Activated CD4-positive, alpha-beta T cell treated with anti-CD3 and anti-CD28 coated beads for 48 hours (primary cell): Measurements from ENCODE around the gene MYO5C.
"Not testable (repeated sequence)": the region's sequence is repeated elsewhere in the genome, so short reads cannot be mapped to it uniquely, and the experiment has no call there.

Experiments used
- DNase-seq: peaks from one replicate; pipeline ENCODE4 v3.0.0-alpha.2; 2020

The MYO5C gene

DNA sequence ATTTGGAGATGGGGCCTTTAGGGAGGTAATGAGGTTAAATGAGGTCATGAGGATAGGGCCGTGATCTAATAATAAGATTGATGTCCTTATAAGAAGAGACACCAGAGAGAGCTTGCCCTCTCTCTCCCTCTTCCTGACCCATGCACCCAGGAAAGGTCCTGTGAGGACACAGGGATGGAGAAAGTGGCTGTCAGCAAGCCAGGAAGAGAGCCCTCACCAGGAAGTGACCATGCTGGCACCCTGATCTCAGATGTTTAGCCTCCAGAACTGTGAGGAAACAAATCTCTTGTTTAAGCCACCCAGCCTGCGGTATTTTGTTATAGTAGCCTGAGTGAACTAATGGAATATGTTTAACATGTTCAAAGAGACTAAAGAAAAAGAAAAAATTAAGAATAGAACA is 89.2 kb downstream of the MYO5C start:
- DNase-seq = no peak

DNA sequence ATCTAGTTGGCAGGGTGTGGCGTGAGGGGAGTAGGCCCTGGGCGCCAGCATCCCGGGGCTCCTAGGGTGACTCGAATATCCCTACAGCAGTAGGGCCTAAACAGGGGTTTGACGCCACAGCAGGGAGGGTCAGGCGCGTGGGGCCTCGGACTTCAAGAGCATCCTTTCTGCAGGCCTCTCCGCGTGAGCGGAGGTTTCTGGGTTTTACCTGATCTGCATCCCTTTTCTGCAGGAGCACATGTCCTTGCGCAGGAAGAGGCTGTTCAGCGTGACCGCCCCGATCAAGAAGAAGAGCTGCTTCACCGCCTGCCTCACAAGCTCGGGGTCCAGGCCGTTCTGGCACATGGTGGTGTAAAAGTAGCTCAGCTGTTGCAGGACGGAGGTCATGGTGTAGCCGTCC is 90.9 kb downstream of the MYO5C start:
- no peak for DNase-seq

GRCh38 chr15:52200831-52201365 is 94.7 kb downstream of the MYO5C start:
- no peak for DNase-seq

DNA sequence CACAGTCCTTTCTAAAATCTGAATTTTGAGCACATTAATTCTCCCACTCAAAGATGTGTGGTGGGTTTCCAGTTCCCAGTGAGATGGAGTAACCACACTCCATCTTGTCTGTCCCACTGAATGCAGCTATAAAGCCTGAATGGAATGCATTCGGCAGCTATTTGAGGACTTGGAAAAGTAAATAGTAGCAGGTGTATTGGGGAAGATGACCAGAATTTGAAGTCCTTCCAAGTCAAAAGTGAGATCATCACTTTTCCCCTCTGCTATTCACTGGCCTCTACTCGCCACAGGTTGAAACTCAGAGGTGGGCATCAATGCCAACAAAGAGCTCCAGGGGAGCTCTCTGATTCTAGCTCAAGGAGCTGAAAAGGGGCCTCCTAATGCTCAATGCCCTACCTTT is 96.3 kb downstream of the MYO5C start:
- no peak for DNase-seq

DNA sequence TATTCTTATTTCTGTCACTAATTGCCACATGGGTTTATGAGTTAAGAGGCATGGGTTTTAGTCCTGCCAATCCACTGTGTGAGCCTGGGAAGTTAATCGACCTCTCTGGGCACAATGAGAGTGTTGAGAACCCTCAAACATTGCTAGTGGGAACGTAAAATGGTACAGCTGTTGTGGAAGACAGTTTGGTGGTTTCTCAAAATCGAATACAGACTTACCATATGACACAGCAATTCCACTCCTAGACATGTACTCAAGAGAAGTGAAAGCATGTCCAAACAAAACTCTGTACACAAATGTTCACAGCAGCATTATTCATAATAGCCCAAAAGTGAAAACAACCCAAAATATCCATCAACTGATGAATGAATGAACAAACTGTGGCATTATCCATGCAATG is 98.7 kb downstream of the MYO5C start:
- no peak for DNase-seq

GRCh38 chr15:52193791-52194190 is 101.8 kb downstream of the MYO5C start:
- DNase-seq = no peak

DNA sequence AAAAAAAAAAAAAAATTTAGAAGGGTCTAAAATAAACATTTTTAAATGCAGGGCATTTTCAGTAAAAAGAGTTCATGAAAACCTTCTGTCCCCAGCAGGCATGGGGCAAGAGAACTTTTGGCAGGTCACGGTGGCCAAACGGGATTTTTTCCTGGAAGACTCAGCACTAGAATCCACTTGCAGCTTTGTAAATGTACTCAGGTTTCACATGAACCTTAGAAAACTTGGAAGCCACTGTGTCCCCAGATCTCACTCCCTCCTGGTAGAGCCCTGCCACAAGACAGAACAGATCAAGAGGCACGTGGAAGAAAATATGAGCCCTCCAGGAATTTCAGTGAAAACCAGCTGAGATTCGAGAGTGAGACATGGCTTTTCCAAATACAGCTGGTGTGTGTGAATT is 102.3 kb downstream of the MYO5C start:
- DNase-seq = no peak

DNA sequence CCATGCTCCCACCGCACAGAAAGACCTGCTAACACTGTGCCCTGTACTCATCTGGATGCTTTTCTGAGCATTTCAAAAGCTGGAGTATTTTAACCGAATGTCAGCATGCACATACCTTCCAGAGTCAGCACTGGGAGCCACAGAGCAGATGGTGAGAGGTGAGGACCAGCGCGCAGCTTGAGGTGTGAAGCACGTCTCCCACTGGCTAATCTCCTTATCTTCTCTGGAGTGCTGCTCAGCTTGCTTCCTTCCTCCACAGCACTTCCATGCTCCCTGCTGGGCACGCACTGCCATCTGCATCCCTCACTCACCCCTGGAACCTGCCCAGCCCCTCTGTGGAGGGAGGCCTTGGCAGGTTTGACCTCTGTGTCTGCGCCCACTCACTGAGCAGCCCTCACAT is 104.4 kb downstream of the MYO5C start, which contains the start of gene GNB5:
GNB5 (minus strand) TSS at position 186 of the 400 bp plus-strand sequence. CDS start 6,716 bp downstream, outside the sequence.
- no peak for DNase-seq

- no peak for DNase-seq
Measured at GRCh38 chr15:52186651-52187486, 108.7 kb downstream of the MYO5C start.

DNA sequence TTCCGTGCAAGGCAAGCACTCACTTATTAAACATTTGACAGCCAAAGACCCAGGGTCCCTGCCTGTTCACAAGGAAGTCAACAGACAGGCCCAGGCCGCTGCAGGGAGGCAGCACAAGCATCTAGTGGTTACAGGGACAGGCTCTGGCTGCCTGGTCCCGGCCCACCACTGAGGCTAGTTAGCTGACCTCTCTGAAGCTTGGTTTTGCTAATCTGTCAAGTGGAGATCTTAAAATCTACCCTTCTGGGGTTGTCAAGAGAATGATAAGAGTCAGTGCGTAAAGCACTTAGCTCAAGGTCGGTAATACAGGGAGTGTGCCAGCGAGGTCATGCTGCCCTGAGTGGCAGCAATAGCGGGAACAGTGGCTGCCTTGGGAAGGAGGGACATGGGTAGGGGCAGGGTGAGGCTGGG is 110.4 kb downstream of the MYO5C start:
- DNase-seq = no peak

- no peak for DNase-seq
Measured at GRCh38 chr15:52184721-52185120, 110.9 kb downstream of the MYO5C start.

- peak; percentile 34 for DNase-seq
Measured at GRCh38 chr15:52183562-52184173, 111.9 kb downstream of the MYO5C start.

DNA sequence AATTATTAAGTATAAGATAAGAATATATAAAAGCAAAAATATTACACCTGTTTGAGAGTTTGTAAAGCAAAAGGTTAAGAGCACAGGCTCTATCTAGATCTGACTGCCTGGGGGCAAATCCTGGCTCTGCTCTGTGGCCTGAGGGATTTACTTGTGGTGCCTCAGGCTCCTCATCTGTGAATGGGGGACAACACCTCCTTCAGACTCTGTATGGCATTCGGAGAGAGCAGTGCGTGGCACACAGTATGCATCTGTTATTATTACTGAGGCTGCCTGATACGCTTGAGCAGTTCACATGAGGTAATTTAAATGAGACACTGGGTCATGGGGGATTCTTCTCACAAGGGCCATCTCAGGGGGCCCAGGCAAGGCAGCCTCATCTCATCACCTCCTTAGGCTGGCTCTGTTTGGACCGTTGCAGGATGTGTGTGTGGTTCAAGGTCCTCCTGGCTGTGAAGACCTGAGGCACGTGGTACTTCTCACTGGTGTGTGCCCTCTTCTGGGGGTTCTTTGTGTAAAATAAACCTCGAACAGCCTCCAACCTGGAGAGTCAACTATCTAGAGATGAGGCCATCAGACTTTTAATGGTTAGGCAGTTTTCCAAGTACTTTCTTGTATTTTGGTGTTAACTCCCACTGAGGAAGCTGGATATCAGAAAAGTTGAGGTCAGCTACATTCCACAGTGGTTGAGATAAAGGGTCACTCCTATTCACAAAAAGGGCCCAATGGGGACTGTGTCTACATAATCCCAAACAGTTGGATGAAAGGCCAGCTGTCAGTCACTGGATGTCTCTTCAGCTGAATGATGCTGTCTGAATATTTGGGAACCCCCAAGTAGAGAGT is 113.4 kb downstream of the MYO5C start:
- no peak for DNase-seq

- DNase-seq = no peak
Measured at GRCh38 chr15:52180851-52181450, 114.7 kb downstream of the MYO5C start.

DNA sequence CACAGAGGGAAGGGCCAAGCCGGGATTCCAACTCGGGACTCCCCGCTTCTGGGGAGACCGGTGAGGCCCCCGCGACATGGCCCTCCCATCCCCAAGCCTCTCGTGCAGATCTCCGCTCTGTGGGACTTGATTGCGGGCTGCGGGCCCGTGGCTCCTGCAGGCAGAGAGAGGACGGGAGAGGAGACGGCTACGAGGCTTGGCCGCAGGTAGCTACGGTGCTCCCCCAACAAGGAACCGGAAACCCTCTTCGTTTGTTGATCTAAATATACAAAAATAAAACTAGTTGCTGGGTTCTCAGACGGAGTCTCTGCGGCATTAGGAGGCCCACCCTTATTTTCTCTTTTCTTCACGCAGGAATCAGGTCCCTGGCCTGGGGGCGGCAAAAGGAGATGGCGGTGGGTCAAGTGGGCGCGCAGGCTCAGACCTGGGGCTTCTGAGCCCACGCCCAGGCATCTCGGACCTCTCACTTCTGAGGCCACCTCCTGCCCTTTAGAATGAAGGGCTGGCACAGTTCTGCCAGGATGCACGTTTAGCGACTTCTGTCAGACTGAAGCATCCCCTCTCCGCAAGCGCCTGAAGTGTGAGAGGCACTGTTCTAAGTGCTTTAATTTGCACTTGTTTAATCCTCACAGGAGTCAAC is 115.3 kb downstream of the MYO5C start:
- peak; percentile 39 for DNase-seq

- DNase-seq = peak; percentile 91
Measured at GRCh38 chr15:52179278-52180195, 116.1 kb downstream of the MYO5C start.

DNA sequence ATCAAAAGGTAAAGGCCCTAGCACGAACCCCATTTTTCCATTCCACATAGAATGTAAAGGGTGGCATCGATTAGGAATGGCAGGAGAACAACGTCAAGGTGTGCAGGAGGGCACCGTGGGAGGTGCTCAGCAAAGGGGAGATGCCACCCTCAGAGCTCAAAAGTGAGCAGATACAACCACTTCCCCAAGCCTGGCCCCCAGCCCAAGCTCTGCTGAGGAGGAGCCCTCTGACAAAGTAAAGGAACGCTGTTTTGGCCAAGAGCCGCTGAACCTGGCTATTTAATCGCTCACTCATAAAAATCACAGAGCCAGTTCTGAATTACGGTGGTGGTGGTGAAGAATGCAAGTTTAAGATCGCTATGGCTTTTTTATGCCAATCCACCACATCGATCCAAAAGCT is 116.8 kb downstream of the MYO5C start:
- DNase-seq = no peak

DNA sequence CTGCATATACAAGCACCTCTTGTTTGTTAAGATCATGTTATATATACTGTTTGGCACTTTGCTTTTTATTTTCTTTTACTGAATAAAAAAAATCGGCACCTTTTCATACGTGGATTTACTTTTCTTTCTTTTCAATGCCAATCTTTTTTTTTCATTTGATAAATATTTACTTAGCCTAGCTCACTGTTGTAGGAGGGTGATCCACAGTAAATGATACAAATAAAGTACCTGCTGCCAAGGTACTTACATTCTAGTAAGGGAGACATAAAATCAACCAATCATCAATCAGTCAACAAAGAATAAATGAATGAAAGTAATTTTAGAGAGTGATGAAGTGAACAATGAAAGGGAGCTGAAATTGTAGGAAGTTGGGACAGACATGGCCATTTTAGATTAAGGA is 122.7 kb downstream of the MYO5C start:
- no peak for DNase-seq

- DNase-seq = no peak
Measured at GRCh38 chr15:52171807-52172206, 123.8 kb downstream of the MYO5C start.

- DNase-seq = no peak
Measured at GRCh38 chr15:52171386-52171785, 124.2 kb downstream of the MYO5C start.

DNA sequence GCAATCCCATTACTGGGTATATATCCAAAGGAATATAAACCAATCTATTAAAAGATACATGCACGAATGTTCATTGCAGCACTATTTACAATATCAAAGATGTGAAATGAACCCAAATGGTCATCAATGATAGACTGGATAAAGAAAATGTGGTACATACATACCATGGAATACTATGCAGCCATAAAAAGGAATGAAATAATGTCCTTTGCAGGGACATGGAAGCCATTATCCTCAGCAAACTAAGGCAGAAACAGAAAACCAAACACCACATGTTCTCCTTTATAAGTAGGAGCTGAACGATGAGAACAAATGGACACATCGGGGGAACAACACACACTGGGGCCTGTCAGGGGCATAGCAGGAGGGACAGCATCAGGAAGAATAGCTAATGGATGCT is 125.4 kb downstream of the MYO5C start:
- not testable (repeated sequence) for DNase-seq
